Right lobe of liver (tissue), 4 donors: Measurements from ENCODE around the gene DYRK1A.

Experiments
- POLR2A ChIP-seq: fragments of 450-650 bp; IDR thresholded peaks from one replicate; pipeline ENCODE4 v1.6.1; 2017; ENCODE audit warnings: antibody characterized with exemption, mild to moderate bottlenecking
- TF ChIP-seq, protein P1 (sequence below), 4 donors: fragments of 200-600 bp in 3 of 4; fragments of 450-650 bp in 1 of 4; IDR thresholded peaks; one replicate each; pipeline versions ENCODE4 v1.5.1 to v1.8.0; 2016 to 2022; ENCODE audit warnings: antibody characterized with exemption in 4 of 4, mild to moderate bottlenecking in 2 of 4
- donor health status: DM: no; HTN: no; CAD: no.
- donor health status: DM: no; HTN: no; CAD: no.
- donor health status: DM: no; HTN: yes; CAD: no.

DNA sequence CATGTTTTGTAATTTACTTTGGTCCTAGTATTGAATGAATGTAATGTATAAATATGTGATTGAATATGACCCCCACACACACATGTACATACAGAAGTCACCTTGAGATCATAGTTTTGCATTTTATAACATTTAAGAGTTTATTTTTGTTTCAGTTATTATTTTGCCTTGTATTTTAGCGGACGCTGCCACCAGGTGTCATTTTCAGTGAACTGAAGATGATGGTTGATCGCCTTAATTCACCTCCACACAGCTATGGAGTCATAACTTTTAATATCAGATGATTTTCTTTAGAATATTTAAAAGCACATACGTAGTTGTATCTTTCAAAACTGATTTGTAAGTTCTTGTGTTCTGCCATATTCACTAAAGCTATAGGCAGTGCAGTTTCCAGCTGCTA, 130.4 kb downstream of the DYRK1A start:
- TF ChIP-seq, protein P1, sequence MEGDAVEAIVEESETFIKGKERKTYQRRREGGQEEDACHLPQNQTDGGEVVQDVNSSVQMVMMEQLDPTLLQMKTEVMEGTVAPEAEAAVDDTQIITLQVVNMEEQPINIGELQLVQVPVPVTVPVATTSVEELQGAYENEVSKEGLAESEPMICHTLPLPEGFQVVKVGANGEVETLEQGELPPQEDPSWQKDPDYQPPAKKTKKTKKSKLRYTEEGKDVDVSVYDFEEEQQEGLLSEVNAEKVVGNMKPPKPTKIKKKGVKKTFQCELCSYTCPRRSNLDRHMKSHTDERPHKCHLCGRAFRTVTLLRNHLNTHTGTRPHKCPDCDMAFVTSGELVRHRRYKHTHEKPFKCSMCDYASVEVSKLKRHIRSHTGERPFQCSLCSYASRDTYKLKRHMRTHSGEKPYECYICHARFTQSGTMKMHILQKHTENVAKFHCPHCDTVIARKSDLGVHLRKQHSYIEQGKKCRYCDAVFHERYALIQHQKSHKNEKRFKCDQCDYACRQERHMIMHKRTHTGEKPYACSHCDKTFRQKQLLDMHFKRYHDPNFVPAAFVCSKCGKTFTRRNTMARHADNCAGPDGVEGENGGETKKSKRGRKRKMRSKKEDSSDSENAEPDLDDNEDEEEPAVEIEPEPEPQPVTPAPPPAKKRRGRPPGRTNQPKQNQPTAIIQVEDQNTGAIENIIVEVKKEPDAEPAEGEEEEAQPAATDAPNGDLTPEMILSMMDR (IDR thresholded peaks at IDR 0.05): peak in 3 of 4 donors; percentile 27 to 36 (median 31)
- no peak for TF ChIP-seq POLR2A
